ENCODE results near the gene OR51E2. TPM values are rescaled to one million over a fixed set of nuclear protein-coding genes. Genes with fewer than 3 reads are reported as not detected.
A peak's percentile ranks its signal among the peaks of the same experiment; 100 is the strongest.

OR51E2 gene, protein sequence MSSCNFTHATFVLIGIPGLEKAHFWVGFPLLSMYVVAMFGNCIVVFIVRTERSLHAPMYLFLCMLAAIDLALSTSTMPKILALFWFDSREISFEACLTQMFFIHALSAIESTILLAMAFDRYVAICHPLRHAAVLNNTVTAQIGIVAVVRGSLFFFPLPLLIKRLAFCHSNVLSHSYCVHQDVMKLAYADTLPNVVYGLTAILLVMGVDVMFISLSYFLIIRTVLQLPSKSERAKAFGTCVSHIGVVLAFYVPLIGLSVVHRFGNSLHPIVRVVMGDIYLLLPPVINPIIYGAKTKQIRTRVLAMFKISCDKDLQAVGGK
- total RNA-seq (2021): not detected in 3 replicates
- not detected for Bru-seq, nascent RNA
- long read RNA-seq, experiment 1: 0 reads
- long read RNA-seq, experiment 2: 0 reads
- long read RNA-seq, experiment 3: 0 reads

DNA sequence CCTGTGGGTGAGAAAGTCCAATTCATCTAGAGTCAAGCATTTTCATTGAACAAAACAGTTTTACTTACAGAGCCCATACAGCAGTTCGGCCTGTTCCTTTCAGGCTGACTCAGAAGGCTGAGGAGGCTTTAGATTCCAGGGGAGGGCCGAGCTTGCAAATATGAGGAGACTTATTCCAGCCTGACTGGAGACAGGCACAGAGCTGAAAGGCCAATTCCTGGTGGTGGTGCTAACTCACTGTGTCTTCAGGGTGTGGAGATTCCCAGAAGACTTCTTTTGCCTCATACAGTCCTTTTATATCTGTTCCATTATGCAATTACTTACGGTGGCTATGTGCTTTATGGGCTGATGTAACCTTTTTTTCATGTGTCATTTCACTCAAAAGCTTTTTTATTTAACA lies at the start of gene OR51E2:
Gene OR51E2 (minus strand): TSS at position 269 of the 400 bp plus-strand sequence. CDS start 15,142 bp downstream, outside the sequence.
- ChIA-PET POLR2A (no interaction called here), CTCF (interaction anchor here (1.1 to 1.7 kb wide), 2 partner anchors 25 to 61 kb away, joined by 6 to 7 read pairs; partner anchors contain the start of gene OR51D1)
- H3K36me3 Mint-ChIP-seq: no peaks in the 10 kb centered on the region
- H3K27ac Mint-ChIP-seq: no peak within 1 kb of the TSS
- TF ChIP-seq, protein P1, sequence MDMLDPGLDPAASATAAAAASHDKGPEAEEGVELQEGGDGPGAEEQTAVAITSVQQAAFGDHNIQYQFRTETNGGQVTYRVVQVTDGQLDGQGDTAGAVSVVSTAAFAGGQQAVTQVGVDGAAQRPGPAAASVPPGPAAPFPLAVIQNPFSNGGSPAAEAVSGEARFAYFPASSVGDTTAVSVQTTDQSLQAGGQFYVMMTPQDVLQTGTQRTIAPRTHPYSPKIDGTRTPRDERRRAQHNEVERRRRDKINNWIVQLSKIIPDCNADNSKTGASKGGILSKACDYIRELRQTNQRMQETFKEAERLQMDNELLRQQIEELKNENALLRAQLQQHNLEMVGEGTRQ (CRISPR knock-in tag; IDR thresholded peaks at IDR 0.05): no peak
- TF ChIP-seq, protein P2, sequence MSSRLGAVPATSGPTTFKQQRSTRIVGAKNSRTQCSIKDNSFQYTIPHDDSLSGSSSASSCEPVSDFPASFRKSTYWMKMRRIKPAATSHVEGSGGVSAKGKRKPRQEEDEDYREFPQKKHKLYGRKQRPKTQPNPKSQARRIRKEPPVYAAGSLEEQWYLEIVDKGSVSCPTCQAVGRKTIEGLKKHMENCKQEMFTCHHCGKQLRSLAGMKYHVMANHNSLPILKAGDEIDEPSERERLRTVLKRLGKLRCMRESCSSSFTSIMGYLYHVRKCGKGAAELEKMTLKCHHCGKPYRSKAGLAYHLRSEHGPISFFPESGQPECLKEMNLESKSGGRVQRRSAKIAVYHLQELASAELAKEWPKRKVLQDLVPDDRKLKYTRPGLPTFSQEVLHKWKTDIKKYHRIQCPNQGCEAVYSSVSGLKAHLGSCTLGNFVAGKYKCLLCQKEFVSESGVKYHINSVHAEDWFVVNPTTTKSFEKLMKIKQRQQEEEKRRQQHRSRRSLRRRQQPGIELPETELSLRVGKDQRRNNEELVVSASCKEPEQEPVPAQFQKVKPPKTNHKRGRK (CRISPR knock-in tag; IDR thresholded peaks at IDR 0.05; ENCODE audit: borderline replicate concordance): no peak
- TF ChIP-seq, protein P3, sequence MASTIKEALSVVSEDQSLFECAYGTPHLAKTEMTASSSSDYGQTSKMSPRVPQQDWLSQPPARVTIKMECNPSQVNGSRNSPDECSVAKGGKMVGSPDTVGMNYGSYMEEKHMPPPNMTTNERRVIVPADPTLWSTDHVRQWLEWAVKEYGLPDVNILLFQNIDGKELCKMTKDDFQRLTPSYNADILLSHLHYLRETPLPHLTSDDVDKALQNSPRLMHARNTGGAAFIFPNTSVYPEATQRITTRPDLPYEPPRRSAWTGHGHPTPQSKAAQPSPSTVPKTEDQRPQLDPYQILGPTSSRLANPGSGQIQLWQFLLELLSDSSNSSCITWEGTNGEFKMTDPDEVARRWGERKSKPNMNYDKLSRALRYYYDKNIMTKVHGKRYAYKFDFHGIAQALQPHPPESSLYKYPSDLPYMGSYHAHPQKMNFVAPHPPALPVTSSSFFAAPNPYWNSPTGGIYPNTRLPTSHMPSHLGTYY (CRISPR knock-in tag; IDR thresholded peaks at IDR 0.05): no peak
- TF ChIP-seq IRF2 (CRISPR knock-in tag; IDR thresholded peaks at IDR 0.05; ENCODE audit: borderline replicate concordance, low read depth): no peak
- TF ChIP-seq, protein P4, sequence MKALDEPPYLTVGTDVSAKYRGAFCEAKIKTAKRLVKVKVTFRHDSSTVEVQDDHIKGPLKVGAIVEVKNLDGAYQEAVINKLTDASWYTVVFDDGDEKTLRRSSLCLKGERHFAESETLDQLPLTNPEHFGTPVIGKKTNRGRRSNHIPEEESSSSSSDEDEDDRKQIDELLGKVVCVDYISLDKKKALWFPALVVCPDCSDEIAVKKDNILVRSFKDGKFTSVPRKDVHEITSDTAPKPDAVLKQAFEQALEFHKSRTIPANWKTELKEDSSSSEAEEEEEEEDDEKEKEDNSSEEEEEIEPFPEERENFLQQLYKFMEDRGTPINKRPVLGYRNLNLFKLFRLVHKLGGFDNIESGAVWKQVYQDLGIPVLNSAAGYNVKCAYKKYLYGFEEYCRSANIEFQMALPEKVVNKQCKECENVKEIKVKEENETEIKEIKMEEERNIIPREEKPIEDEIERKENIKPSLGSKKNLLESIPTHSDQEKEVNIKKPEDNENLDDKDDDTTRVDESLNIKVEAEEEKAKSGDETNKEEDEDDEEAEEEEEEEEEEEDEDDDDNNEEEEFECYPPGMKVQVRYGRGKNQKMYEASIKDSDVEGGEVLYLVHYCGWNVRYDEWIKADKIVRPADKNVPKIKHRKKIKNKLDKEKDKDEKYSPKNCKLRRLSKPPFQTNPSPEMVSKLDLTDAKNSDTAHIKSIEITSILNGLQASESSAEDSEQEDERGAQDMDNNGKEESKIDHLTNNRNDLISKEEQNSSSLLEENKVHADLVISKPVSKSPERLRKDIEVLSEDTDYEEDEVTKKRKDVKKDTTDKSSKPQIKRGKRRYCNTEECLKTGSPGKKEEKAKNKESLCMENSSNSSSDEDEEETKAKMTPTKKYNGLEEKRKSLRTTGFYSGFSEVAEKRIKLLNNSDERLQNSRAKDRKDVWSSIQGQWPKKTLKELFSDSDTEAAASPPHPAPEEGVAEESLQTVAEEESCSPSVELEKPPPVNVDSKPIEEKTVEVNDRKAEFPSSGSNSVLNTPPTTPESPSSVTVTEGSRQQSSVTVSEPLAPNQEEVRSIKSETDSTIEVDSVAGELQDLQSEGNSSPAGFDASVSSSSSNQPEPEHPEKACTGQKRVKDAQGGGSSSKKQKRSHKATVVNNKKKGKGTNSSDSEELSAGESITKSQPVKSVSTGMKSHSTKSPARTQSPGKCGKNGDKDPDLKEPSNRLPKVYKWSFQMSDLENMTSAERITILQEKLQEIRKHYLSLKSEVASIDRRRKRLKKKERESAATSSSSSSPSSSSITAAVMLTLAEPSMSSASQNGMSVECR (CRISPR knock-in tag; IDR thresholded peaks at IDR 0.05; ENCODE audit: borderline replicate concordance): no peak
- peaks cover 2% of the 10 kb centered on the region; the same call in 1 of the 2 replicates for H3K4me1 Mint-ChIP-seq
- DNase-seq (ENCODE audit: low spot score) (no peak), ATAC-seq (peak; percentile 76)
- H3K9me3 Mint-ChIP-seq: no peaks in the 10 kb centered on the region; the same call in 1 of the 2 replicates
- H3K4me3 Mint-ChIP-seq: no peak within 1 kb of the TSS
- H3K27me3 Mint-ChIP-seq (ENCODE audit: low read depth): no peaks in the 10 kb centered on the region

DNA sequence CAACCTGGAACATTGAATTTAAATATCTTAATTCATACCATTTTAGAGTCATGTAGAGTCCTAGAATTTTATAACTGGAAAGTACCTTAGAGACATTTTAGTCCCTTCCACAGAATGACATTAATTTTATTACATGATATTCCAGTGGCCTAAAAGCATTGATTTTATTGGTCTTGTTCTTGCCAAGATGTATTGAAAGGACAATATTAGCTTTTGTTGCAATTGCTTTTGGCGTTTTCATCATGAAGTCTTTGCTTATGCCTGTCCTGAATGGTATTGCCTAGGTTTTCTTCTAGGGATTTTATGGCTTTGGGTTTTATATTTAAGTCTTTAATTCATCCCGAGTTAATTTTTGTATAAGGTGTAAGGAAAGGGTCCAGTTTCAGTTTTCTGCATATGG lies 43.1 kb upstream of the OR51E2 start:
- Mint-ChIP-seq H3K4me1 (no peaks in the 10 kb centered on the region), H3K27me3 (ENCODE audit: low read depth) (no peaks in the 10 kb centered on the region), H3K4me3 (no peak overlapping the region), H3K27ac (no peak overlapping the region), H3K36me3 (no peaks in the 10 kb centered on the region), H3K9me3 (no peaks in the 10 kb centered on the region)
- DNase-seq (ENCODE audit: low spot score) (no peak), ATAC-seq (no peak)
- ChIA-PET POLR2A (no interaction called here), CTCF (no interaction called here)
- no peak for TF ChIP-seq RORB (CRISPR knock-in tag; IDR thresholded peaks at IDR 0.05)
- TF ChIP-seq NFE2L1 (CRISPR knock-in tag; IDR thresholded peaks at IDR 0.05): no peak
- TF ChIP-seq TP53 (CRISPR knock-in tag; IDR thresholded peaks at IDR 0.05): no peak
- no peak for TF ChIP-seq FOXJ3 (CRISPR knock-in tag; IDR thresholded peaks at IDR 0.05; ENCODE audit: borderline replicate concordance)
- no peak for TF ChIP-seq ZNF317 (CRISPR knock-in tag; IDR thresholded peaks at IDR 0.05; ENCODE audit: borderline replicate concordance, low read depth)
- no peak for TF ChIP-seq ZNF263 (CRISPR knock-in tag; IDR thresholded peaks at IDR 0.05; ENCODE audit: low read depth)
- TF ChIP-seq, protein P5, sequence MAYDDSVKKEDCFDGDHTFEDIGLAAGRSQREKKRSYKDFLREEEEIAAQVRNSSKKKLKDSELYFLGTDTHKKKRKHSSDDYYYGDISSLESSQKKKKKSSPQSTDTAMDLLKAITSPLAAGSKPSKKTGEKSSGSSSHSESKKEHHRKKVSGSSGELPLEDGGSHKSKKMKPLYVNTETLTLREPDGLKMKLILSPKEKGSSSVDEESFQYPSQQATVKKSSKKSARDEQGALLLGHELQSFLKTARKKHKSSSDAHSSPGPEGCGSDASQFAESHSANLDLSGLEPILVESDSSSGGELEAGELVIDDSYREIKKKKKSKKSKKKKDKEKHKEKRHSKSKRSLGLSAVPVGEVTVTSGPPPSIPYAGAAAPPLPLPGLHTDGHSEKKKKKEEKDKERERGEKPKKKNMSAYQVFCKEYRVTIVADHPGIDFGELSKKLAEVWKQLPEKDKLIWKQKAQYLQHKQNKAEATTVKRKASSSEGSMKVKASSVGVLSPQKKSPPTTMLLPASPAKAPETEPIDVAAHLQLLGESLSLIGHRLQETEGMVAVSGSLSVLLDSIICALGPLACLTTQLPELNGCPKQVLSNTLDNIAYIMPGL (CRISPR knock-in tag; IDR thresholded peaks at IDR 0.05): no peak
- no peak for TF ChIP-seq IRF2 (CRISPR knock-in tag; IDR thresholded peaks at IDR 0.05; ENCODE audit: borderline replicate concordance, low read depth)
- TF ChIP-seq, protein P6, sequence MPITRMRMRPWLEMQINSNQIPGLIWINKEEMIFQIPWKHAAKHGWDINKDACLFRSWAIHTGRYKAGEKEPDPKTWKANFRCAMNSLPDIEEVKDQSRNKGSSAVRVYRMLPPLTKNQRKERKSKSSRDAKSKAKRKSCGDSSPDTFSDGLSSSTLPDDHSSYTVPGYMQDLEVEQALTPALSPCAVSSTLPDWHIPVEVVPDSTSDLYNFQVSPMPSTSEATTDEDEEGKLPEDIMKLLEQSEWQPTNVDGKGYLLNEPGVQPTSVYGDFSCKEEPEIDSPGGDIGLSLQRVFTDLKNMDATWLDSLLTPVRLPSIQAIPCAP (CRISPR knock-in tag; IDR thresholded peaks at IDR 0.05): no peak
- TF ChIP-seq TEAD1 (CRISPR knock-in tag; IDR thresholded peaks at IDR 0.05): no peak

Measured in WTC11 (cell line).